ENCODE data around the gene PACRG. TPM values are rescaled to one million over a fixed set of nuclear protein-coding genes. Genes with fewer than 3 reads are reported as not detected.

Gene PACRG
- total and polyA plus RNA-seq, 2 experiments from 2014 or later, result 0.17 to 0.68 TPM

DNA sequence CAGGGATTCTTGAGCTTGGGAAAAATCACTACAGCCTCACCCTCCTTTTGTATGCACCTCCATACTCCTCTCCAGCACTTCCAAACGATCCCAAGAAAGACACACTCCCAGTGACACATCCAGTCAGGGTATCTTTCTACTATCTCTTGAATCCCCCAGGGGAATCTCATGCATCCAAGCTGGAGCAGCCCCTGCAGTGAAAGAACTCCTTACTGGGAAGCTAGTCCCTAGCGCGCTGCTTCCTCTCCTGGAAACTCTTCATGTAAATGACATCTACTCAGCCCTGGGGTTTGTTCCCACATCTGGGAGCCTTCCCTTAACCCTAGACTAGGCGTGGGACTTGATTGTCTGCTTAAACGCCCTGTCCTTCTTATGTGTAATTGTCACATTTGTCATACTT, 357.7 kb downstream of the PACRG start:
- peak; percentile 29 for DNase-seq (ENCODE audit: low spot score)
- Histone ChIP-seq H3K4me1 (ENCODE audit: insufficient read depth) (peaks cover 27% of the 10 kb centered on the region), H3K4me2 (no peak overlapping the region), H3K36me3 (ENCODE audit: insufficient read depth) (no peaks in the 10 kb centered on the region), H3K79me2 (replicated peaks; ENCODE audit: insufficient read depth) (no peaks in the 10 kb centered on the region), H2AFZ (peak overlapping the region; percentile 38; the same call in 1 of the 2 replicates), H3F3A (replicated peaks; ENCODE audit: low read depth) (no peaks in the 10 kb centered on the region), H3K27me3 (ENCODE audit: insufficient read depth) (no peaks in the 10 kb centered on the region), H3K9me2 (ENCODE audit: insufficient read depth) (peaks cover 9% of the 10 kb centered on the region; the same call in 1 of the 2 replicates), H4K20me1 (replicated peaks; ENCODE audit: insufficient read depth) (no peaks in the 10 kb centered on the region), H3K4me3 (no peak overlapping the region), H3K27ac (ENCODE audit: low read depth) (no peak overlapping the region)
- TF ChIP-seq, protein P1, sequence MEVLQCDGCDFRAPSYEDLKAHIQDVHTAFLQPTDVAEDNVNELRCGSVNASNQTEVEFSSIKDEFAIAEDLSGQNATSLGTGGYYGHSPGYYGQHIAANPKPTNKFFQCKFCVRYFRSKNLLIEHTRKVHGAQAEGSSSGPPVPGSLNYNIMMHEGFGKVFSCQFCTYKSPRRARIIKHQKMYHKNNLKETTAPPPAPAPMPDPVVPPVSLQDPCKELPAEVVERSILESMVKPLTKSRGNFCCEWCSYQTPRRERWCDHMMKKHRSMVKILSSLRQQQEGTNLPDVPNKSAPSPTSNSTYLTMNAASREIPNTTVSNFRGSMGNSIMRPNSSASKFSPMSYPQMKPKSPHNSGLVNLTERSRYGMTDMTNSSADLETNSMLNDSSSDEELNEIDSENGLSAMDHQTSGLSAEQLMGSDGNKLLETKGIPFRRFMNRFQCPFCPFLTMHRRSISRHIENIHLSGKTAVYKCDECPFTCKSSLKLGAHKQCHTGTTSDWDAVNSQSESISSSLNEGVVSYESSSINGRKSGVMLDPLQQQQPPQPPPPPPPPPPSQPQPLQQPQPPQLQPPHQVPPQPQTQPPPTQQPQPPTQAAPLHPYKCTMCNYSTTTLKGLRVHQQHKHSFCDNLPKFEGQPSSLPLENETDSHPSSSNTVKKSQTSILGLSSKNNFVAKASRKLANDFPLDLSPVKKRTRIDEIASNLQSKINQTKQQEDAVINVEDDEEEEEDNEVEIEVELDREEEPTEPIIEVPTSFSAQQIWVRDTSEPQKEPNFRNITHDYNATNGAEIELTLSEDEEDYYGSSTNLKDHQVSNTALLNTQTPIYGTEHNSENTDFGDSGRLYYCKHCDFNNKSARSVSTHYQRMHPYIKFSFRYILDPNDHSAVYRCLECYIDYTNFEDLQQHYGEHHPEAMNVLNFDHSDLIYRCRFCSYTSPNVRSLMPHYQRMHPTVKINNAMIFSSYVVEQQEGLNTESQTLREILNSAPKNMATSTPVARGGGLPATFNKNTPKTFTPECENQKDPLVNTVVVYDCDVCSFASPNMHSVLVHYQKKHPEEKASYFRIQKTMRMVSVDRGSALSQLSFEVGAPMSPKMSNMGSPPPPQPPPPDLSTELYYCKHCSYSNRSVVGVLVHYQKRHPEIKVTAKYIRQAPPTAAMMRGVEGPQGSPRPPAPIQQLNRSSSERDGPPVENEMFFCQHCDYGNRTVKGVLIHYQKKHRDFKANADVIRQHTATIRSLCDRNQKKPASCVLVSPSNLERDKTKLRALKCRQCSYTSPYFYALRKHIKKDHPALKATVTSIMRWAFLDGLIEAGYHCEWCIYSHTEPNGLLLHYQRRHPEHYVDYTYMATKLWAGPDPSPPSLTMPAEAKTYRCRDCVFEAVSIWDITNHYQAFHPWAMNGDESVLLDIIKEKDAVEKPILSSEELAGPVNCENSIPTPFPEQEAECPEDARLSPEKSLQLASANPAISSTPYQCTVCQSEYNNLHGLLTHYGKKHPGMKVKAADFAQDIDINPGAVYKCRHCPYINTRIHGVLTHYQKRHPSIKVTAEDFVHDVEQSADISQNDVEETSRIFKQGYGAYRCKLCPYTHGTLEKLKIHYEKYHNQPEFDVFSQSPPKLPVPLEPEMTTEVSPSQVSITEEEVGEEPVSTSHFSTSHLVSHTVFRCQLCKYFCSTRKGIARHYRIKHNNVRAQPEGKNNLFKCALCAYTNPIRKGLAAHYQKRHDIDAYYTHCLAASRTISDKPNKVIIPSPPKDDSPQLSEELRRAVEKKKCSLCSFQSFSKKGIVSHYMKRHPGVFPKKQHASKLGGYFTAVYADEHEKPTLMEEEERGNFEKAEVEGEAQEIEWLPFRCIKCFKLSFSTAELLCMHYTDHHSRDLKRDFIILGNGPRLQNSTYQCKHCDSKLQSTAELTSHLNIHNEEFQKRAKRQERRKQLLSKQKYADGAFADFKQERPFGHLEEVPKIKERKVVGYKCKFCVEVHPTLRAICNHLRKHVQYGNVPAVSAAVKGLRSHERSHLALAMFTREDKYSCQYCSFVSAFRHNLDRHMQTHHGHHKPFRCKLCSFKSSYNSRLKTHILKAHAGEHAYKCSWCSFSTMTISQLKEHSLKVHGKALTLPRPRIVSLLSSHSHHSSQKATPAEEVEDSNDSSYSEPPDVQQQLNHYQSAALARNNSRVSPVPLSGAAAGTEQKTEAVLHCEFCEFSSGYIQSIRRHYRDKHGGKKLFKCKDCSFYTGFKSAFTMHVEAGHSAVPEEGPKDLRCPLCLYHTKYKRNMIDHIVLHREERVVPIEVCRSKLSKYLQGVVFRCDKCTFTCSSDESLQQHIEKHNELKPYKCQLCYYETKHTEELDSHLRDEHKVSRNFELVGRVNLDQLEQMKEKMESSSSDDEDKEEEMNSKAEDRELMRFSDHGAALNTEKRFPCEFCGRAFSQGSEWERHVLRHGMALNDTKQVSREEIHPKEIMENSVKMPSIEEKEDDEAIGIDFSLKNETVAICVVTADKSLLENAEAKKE (CRISPR knock-in tag; IDR thresholded peaks at IDR 0.05), result no peak
- TF ChIP-seq, protein P2, sequence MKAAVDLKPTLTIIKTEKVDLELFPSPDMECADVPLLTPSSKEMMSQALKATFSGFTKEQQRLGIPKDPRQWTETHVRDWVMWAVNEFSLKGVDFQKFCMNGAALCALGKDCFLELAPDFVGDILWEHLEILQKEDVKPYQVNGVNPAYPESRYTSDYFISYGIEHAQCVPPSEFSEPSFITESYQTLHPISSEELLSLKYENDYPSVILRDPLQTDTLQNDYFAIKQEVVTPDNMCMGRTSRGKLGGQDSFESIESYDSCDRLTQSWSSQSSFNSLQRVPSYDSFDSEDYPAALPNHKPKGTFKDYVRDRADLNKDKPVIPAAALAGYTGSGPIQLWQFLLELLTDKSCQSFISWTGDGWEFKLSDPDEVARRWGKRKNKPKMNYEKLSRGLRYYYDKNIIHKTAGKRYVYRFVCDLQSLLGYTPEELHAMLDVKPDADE (IDR thresholded peaks at IDR 0.05), result no peak
- no peak for TF ChIP-seq POLR2AphosphoS5 (IDR thresholded peaks at IDR 0.05; ENCODE audit: low read depth)
- TF ChIP-seq NANOG (IDR thresholded peaks at IDR 0.05; ENCODE audit: borderline replicate concordance), result no peak
- no peak for TF ChIP-seq CREB1 (CRISPR knock-in tag; IDR thresholded peaks at IDR 0.05; ENCODE audit: low read depth)
- no peak for TF ChIP-seq ZNF331 (CRISPR knock-in tag; IDR thresholded peaks at IDR 0.05; ENCODE audit: low read depth)
- Mint-ChIP-seq H3K4me3 (no peak overlapping the region), H3K36me3 (ENCODE audit: low read depth) (peaks cover 9% of the 10 kb centered on the region; the same call in 2 of the 3 replicates), H3K4me1 (peaks cover 43% of the 10 kb centered on the region), H3K27me3 (ENCODE audit: insufficient read depth, low read depth, poor library complexity) (peaks cover 8% of the 10 kb centered on the region), H3K27ac (no peak overlapping the region), H3K9me3 (peaks cover 10% of the 10 kb centered on the region; the same call in 2 of the 3 replicates)
- peak; percentile 68 for ATAC-seq
